GM19351 (cell line): ENCODE results near the gene GOT1.

Experiments used
- ATAC-seq: cut with Tn5 transposase; IDR thresholded peaks from one replicate; pipeline ENCODE4 v1.9.1; 2021; ENCODE audit warnings: mild to moderate bottlenecking, moderate library complexity; ENCODE audit not compliant: unreplicated experiment

Gene GOT1

GRCh38 chr10:99365311-99365710 is 65.1 kb downstream of the GOT1 start:
- no peak for ATAC-seq

DNA sequence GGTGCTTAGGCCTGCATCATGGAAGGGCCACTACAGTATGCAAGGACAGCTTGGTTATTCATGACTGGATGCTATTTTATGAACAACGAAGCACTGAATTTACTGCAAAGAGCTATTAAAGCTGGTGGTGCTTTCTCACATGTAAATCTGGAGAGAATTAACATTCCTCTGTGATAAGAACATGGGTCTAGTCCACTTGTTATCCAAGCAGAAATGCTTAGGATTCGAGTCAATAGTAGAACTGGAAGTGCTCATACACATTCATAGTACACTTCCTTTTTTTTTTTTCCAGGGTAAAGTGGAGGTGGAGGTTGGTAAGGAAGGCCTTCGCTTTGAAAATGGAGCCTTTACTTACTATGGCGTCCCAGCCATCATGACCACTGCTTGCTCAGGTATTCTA is 66.3 kb downstream of the GOT1 start:
- ATAC-seq: no peak

- ATAC-seq: no peak
Observed at GRCh38 chr10:99360934-99361333, 69.5 kb downstream of the GOT1 start.

DNA sequence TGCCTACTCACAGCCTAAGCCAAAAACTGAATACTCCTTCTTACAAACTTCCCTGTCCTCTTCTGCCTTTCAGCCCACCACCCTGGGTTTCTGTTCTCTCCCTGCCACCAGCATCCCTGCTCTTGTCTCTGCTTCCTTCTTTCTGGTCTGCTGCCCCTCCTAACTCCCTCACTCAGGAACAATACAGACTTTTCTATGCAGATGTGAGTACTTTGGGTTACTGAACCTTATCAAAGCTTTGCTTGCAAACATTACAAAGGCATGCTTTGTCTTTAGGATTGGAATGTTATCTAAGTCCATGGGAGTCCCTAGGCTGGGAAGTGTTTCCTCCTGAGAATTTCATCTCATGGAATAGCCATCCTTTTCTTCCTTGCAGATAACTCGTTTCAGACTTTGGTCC is 72.3 kb downstream of the GOT1 start:
- no peak for ATAC-seq

DNA sequence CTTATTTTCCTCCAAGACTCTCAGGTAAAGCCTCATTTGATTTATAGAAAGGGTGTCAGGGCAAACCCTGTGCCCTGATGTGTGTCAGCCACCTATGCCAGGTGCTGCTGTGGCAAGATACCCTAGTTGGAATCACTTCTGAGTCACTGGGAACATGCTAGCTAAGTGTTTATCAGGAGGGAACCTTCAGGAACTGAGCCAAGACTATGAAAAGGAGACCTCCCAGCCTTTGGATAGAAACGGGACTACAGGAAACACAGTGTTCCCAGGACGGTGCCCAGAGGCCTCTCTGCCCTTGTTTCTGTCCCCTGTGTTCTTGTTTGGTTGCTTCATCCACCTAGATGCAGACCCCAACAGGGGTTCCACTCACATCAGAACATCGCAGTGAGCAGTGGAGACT is 72.7 kb downstream of the GOT1 start:
- no peak for ATAC-seq

- ATAC-seq: no peak
Observed at GRCh38 chr10:99353182-99353581, 77.2 kb downstream of the GOT1 start.

DNA sequence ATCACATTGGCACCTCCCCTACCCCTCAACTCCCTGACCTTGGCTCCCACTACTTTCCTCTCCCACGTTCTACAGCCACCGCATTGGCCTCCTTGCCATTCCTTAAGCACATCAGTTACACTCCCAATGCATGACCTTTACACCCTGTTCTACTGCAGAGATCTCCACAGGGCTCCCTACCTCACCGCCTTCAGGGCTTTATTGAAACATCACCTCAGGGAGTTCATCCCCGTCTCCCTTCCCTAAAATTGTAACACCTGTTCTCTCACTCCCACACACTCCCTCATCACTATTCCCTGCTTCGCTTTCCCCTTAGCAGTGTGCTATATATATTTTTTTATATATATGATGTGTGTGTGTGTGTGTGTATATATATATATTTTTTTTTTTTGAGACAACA is 82.8 kb downstream of the GOT1 start:
- ATAC-seq: no peak
